ENCODE measurements around the gene RNF217.

- no peak for TF ChIP-seq ZBTB43 (CRISPR knock-in tag; conservative IDR thresholded peaks at IDR 0.05)
- TF ChIP-seq REST (IDR thresholded peaks at IDR 0.05; ENCODE audit: borderline replicate concordance in 1 of 2, low read depth in 1 of 2, low read length in 2 of 2), result no peak
- no peak for TF ChIP-seq ZNF589 (CRISPR knock-in tag; conservative IDR thresholded peaks at IDR 0.05)
Measured at GRCh38 chr6:124947971-124948451, 14.2 kb upstream of the RNF217 start.

Data from HepG2 (cell line).